Mucosa of rectum (tissue), 2 donors: Measurements from ENCODE around the gene LMAN1L.
A peak's percentile ranks its signal among the peaks of the same experiment; 100 is the strongest.

Experiments used
- H3K27ac ChIP-seq, 2 donors: one replicate each; pipeline ENCODE4 v1.7.0; 2013; ENCODE audit warnings: inconsistent platforms in 2 of 2, low read depth in 2 of 2, low read length in 2 of 2
- H3K27me3 ChIP-seq, 2 donors: one replicate each; pipeline ENCODE4 v1.7.0; 2013; ENCODE audit warnings: low read length in 2 of 2; ENCODE audit not compliant: control insufficient read depth in 2 of 2, insufficient read depth in 2 of 2
- H3K36me3 ChIP-seq, 2 donors: one replicate each; pipeline ENCODE4 v1.7.0; 2013; ENCODE audit warnings: low read length in 2 of 2; ENCODE audit not compliant: control insufficient read depth in 2 of 2, insufficient read depth in 2 of 2
- H3K4me1 ChIP-seq, 2 donors: one replicate each; pipeline ENCODE4 v1.7.0; 2013; ENCODE audit warnings: low read length in 2 of 2, mild to moderate bottlenecking in 1 of 2; ENCODE audit not compliant: control insufficient read depth in 2 of 2, insufficient read depth in 2 of 2
- H3K4me3 ChIP-seq, 2 donors: one replicate each; pipeline ENCODE4 v1.7.0; 2013; ENCODE audit warnings: low read length in 2 of 2
- H3K9ac ChIP-seq, 2 donors: one replicate each; pipeline ENCODE4 v1.7.0; 2013; ENCODE audit warnings: low read length in 2 of 2, low read depth in 1 of 2, mild to moderate bottlenecking in 1 of 2
- H3K9me3 ChIP-seq, 2 donors: one replicate each; pipeline ENCODE4 v1.7.0; 2013; ENCODE audit warnings: low read length in 2 of 2; ENCODE audit not compliant: control insufficient read depth in 2 of 2
- donor health status: healthy.
- donor health status: Normal muscosa, but diverticular disease.

The LMAN1L gene

GRCh38 chr15:74856537-74856936 lies 43.9 kb downstream of the LMAN1L start:
- peaks cover 30 to 32% of the 10 kb centered on the region in 2 donors for H3K4me1 ChIP-seq

DNA sequence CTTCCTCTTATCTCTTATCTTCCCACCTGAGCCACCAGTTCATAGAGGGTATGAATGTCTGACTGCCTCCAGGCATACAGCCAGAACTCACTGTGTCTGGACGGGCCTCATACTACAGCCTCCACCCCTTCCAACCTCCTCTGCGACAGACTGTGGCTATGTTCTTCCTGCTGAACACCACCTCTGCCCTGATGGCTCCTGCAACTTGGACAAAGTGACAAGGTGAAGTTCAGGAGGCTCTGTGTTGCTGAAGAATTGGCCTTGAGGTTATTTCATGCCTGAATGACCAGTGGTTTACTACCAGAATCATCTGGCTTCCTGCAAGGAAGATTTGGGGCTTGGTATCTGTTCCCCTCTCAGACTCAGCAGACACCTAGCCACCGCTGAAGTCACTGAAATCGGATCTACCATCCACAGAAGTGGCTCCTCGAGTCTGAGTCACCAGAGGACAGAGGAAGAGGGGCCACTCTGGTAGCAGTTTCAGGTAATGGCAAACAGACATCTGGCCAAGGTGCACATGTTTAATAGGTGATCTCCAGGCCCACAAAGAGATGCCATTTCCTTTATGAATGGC lies 44.5 kb downstream of the LMAN1L start:
- peak overlapping the region in 1 of 2 donors; percentile 25 for H3K9ac ChIP-seq
- H3K36me3 ChIP-seq: peaks cover 22 to 23% of the 10 kb centered on the region in 2 donors
- no peaks in the 10 kb centered on the region for H3K9me3 ChIP-seq
- H3K27ac ChIP-seq: peak overlapping the region; percentile 69 to 74
- H3K27me3 ChIP-seq: no peaks in the 10 kb centered on the region
- no peak overlapping the region for H3K4me3 ChIP-seq
- H3K4me1 ChIP-seq: peaks cover 30 to 32% of the 10 kb centered on the region in 2 donors

More at GRCh38 chr15:74856537-74856936, 43.9 kb downstream of the LMAN1L start:
- H3K4me3 ChIP-seq: no peak overlapping the region
- peaks cover 29 to 30% of the 10 kb centered on the region in 2 donors for H3K36me3 ChIP-seq
- H3K9ac ChIP-seq: peak overlapping the region in 1 of 2 donors; percentile 25
- peak overlapping the region; percentile 69 to 74 for H3K27ac ChIP-seq
- no peaks in the 10 kb centered on the region for H3K27me3 ChIP-seq
- no peaks in the 10 kb centered on the region for H3K9me3 ChIP-seq

DNA sequence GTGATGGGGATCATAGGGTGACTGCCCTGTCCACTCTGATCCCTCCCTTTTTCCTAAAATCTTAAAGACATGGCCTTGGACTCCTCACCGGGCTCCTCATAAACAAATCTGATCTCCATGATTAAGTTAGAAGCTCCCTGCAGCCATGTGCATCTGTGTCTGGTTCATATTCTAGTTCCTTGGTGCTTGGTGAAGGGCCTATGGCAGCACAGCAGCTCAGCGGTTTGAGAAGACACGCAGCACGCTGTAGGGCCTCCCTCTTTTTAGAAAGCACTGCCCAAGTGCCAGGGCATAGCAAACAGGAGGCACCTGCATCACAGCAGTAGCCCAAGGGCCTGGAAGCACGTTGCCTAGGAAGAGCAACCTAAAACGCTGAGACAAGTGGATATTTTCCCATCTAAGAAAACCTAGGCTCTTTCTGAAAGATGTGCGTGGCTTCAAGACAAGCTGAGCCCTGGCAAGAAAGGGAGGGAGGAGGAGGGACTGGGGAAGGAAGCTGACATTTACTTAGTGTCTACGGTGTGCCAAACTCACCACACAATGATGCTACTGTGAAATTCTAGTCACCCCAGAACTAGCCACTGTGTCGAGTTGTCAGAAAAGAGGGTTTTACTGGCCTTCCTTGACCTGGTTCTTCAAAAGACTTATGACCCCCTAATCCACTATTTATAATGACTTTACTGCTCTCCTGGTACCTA lies 45.2 kb downstream of the LMAN1L start:
- Histone ChIP-seq H3K27ac (peak overlapping the region; percentile 53 to 74), H3K9ac (no peak overlapping the region), H3K27me3 (no peaks in the 10 kb centered on the region), H3K36me3 (peaks cover 16 to 18% of the 10 kb centered on the region in 2 donors), H3K9me3 (no peaks in the 10 kb centered on the region), H3K4me3 (peak overlapping the region in 1 of 2 donors; percentile 20), H3K4me1 (peaks cover 30 to 32% of the 10 kb centered on the region in 2 donors)

GRCh38 chr15:74858369-74858740 lies 45.7 kb downstream of the LMAN1L start:
- Histone ChIP-seq H3K27ac (peak overlapping the region in 1 of 2 donors; percentile 53), H3K4me1 (peaks cover 30 to 32% of the 10 kb centered on the region in 2 donors), H3K36me3 (peaks cover 10 to 12% of the 10 kb centered on the region in 2 donors), H3K27me3 (no peaks in the 10 kb centered on the region), H3K9ac (no peak overlapping the region), H3K4me3 (peak overlapping the region in 1 of 2 donors; percentile 20), H3K9me3 (no peaks in the 10 kb centered on the region)

DNA sequence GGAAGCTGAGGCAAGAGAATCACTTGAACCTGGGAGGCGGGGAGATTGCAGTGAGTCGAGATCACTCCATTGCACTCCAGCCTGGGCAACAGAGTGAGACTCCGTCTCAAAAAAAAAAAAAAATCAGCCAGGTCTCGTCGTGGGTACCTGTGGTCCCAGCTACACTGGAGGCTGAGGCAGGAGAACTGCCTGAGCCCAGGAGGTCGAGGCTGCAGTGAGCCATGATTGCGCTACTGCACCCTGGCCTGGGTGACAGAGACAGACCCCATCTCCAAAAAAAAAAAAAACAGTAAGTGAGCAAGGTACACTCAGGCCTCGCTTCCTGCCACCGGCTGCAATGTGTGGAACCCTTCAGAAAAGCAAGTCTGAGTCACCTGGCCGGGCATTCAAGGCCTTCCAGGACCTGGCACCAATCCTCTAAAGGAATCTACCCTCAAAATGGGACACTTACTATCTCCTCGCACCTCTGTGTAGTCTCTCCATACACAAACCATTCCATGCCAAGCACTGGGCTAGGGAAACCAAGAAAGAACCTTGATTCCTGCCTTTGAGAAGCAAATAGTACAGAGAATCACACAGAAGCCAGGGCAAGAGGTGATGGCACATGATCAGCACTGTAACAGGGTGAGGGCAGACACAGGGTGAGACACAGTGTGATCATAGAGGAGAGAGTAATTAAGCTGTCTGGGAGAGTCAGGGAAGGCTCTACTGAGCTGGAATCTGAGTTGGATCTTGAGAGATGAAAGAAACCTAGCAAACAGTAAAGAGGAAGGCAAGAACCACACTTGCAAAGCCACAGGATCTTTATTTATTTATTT lies 50.8 kb downstream of the LMAN1L start:
- Histone ChIP-seq H3K36me3 (peaks cover 4 to 6% of the 10 kb centered on the region in 2 donors), H3K4me3 (no peak overlapping the region), H3K4me1 (peaks cover 43 to 49% of the 10 kb centered on the region in 2 donors), H3K27ac (peak overlapping the region; percentile 36 to 52), H3K9ac (peak overlapping the region in 1 of 2 donors; percentile 1), H3K27me3 (no peaks in the 10 kb centered on the region), H3K9me3 (no peaks in the 10 kb centered on the region)

- Histone ChIP-seq H3K9ac (no peak overlapping the region), H3K9me3 (no peaks in the 10 kb centered on the region), H3K27ac (peak overlapping the region; percentile 38 to 58), H3K27me3 (no peaks in the 10 kb centered on the region), H3K36me3 (peaks cover 4 to 6% of the 10 kb centered on the region in 2 donors), H3K4me1 (peaks cover 47 to 52% of the 10 kb centered on the region in 2 donors), H3K4me3 (no peak overlapping the region)
Observed at GRCh38 chr15:74864296-74864695, 51.7 kb downstream of the LMAN1L start.

DNA sequence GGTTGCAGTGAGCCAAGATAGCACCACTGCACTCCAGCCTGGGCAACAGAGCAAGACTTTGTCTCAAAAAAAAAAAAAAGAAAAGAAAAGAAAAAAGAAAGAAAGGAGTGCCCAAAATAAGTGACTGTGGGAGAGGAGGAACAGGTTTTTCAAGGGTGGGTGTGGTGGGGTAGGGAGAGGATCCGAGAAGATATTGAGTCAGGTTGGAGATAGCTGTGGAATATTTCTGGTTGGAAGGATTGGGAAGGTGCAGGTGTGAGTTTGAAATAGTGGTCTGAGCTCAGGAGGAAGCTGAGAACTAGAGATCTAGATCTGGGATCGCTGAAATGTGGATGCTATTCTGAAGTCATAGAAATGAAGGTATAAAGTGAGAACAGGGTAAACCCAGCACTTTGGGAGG lies 52.7 kb downstream of the LMAN1L start:
- no peaks in the 10 kb centered on the region for H3K9me3 ChIP-seq
- no peaks in the 10 kb centered on the region for H3K27me3 ChIP-seq
- no peak overlapping the region for H3K9ac ChIP-seq
- H3K4me3 ChIP-seq: no peak overlapping the region
- peaks cover 56% of the 10 kb centered on the region in 2 donors for H3K4me1 ChIP-seq
- peak overlapping the region; percentile 48 to 63 for H3K27ac ChIP-seq
- peaks cover 4 to 6% of the 10 kb centered on the region in 2 donors for H3K36me3 ChIP-seq

GRCh38 chr15:74866090-74866489 lies 53.5 kb downstream of the LMAN1L start:
- no peaks in the 10 kb centered on the region for H3K9me3 ChIP-seq
- H3K27me3 ChIP-seq: no peaks in the 10 kb centered on the region
- no peak overlapping the region for H3K4me3 ChIP-seq
- peaks cover 4 to 6% of the 10 kb centered on the region in 2 donors for H3K36me3 ChIP-seq
- peaks cover 63 to 64% of the 10 kb centered on the region in 2 donors for H3K4me1 ChIP-seq
- peak overlapping the region; percentile 18 to 63 for H3K27ac ChIP-seq
- H3K9ac ChIP-seq: peak overlapping the region in 1 of 2 donors; percentile 35

DNA sequence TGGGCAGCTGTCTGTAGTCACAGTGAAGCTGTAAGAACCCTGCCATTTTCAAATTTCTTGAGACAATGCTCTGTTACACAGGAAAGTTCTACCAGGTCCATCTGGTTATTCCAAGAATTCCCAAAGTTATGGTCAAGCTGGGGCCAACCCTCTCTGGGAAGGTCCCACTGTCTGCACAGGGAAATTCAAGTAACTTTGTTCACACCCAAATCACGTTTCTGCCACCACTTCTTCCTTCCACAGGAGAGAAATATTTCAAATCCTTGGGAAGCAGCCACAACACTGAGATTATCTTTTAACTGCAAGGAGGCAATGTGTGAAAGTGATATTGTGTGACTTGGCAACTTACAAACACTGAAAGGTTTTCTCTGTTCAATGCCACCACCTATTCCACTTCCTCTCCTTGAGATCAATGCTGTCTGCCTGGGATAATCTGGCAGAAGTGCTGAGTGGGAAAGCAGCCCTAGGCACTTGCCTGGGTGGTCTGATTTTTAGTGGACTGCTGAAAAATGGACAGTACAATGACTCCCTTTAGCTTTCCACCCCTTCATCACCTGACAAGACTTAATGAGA lies 54.9 kb downstream of the LMAN1L start:
- Histone ChIP-seq H3K27me3 (no peaks in the 10 kb centered on the region), H3K27ac (peak overlapping the region; percentile 94 to 97), H3K4me1 (peaks cover 71 to 73% of the 10 kb centered on the region in 2 donors), H3K4me3 (peak overlapping the region; percentile 28 to 53), H3K9me3 (no peaks in the 10 kb centered on the region), H3K9ac (peak overlapping the region in 1 of 2 donors; percentile 75), H3K36me3 (peaks cover 0 to 6% of the 10 kb centered on the region in 2 donors)
